Raji (cell line): ENCODE data around the gene CLCN2.
A peak's percentile ranks its signal among the peaks of the same experiment; 100 is the strongest.

Experiments used
- POLR2A ChIP-seq: IDR thresholded peaks from 2 replicates; pipeline ENCODE4 v1.6.1; 2011; ENCODE audit warnings: low read depth, low read length, control low read depth; ENCODE audit not compliant: insufficient read depth

CLCN2 gene

DNA sequence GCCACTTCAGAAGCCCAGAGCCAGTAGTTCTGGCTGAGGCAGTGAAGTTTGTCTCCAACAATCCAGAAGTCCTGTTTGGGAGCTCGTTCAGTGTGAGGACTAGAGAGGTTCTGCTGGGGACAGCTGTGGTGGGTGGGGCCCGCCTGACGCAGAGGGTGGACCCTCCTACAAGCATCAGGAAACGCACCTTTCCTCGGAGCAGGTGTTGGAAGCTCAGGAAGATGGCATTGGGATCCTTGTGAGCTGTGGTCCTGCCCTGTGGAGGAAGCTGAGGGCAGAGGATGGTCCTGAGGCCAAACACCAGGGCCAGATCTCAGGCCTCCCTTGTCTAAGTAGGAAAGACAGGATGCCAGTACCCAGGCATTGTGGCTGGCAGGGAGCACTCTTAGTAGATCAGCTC, 11.5 kb upstream of the CLCN2 start:
- TF ChIP-seq POLR2A: no peak

DNA sequence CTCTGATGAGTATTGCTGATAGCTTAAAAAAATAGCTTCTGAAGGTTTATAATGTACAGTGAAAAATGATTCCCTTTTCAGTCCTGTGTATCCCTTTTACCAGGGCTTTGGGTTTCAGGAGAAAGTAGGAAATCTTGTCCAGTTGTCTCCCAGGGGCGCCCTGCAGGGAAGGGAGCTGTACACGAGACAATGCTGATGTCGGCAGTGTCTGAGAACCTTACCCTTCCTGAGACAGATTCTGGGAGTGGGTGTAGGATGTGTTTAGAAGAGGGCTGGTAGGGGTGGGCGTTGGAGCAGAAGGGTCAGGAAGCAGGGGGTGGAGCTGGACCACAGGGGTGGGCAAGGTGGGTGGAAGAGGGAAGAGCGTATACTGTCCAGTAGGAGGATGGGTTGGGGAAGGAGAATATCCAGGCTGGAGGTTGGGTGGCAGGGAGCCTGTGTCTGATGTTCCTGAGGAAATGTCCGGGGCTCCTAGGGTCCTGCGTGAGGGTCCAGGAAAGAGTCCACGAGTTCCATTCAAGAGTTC, 11.0 kb upstream of the CLCN2 start:
- TF ChIP-seq POLR2A: no peak

DNA sequence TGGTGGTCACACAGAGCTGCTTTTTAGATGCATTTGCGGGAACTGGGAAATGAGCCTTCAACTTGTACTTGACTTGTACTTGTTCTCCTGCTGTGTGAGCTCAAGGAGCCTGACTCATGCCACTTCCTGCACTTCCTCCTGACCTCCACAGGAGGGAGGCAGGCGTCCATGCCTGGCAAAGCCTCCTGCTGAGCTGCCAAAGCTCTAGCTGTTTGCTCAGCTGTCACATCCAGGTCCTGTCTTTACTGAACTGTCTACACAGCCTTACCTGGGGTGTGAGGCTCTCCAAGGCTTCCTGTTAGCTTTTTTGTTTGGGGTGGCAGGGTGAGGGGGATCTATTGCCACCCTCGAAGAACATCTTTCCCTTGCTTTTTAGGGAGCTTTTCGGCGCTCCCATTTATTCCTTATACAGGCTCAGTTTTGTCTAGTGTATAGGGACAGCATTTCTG, 10.2 kb upstream of the CLCN2 start:
- no peak for TF ChIP-seq POLR2A

DNA sequence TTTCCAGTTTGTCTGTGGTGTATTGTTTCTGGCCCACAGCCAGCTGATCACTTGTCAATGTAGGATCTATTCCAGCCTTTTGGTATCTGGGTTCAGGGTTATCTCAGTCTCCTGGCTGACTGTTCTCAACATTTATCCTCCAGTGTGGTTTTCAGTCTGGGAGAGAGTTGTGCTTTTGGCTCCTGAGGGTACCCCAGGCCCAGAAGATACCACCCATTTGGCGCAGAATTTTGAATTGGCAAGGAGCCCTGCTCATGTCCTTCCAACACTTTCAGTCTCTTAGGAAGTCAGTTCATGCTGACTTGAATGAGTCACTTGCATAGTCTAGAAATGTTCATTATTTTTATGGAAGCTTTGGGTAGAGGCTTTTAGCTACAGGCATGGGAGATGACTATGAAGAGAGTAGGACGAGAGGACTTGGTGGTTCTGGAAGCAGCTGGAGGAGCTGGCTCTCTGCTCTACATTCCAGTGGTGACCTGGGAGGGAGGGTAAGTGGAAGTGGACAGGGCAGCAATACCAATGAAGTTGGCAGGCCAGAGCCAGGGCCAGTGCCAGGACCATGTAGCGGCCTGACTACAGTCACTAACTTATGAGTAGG, 7.3 kb upstream of the CLCN2 start:
- no peak for TF ChIP-seq POLR2A

DNA sequence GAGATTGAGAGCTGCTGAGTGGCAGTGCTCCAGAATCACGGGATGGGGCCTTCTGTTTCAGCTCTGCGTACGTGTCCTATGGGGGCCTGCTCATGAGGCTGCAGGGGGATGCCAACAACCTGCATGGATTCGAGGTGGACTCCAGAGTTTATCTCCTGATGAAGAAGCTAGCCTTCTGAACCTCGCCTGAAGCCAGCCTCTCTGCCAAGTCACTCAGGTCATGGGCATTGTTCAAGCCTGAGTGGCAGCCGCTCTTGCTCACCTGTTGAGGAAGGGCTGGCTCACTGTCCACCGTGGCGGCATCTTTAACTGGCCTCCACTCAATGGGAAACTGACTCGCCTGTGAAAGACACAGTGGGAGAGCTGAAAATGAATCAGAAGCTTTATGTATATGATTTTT, 6.7 kb upstream of the CLCN2 start:
- no peak for TF ChIP-seq POLR2A

DNA sequence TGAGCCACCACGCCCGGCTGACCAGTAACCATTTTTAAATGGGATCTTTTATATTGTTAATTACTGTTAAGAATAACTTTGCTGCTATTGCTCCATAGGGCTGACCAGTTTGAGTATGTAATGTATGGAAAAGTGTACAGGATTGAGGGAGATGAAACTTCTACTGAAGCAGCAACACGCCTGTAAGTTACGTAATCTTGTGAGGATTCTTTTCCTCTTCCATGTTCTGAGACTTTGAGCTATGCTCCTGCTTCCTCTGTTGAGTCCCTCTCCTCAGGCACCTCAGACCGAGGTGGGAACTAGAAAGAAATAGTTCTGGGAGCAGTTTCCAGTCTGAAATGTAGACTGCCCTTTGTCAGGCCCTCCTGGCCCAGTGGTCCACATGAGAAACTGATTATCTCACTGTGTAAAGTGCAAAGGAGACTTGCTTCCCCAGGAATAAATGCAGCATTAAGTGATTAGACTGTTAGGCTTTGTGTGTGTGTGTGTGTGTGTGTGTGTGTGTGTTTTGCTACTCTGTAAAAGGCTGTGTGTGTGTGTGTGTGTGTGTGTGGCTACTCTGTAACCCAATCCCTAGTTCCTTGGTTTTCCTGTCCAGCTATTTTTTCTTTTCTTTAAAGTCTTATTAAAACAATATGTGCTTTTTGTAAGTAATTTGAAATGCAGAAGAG, 5.3 kb upstream of the CLCN2 start:
- no peak for TF ChIP-seq POLR2A

DNA sequence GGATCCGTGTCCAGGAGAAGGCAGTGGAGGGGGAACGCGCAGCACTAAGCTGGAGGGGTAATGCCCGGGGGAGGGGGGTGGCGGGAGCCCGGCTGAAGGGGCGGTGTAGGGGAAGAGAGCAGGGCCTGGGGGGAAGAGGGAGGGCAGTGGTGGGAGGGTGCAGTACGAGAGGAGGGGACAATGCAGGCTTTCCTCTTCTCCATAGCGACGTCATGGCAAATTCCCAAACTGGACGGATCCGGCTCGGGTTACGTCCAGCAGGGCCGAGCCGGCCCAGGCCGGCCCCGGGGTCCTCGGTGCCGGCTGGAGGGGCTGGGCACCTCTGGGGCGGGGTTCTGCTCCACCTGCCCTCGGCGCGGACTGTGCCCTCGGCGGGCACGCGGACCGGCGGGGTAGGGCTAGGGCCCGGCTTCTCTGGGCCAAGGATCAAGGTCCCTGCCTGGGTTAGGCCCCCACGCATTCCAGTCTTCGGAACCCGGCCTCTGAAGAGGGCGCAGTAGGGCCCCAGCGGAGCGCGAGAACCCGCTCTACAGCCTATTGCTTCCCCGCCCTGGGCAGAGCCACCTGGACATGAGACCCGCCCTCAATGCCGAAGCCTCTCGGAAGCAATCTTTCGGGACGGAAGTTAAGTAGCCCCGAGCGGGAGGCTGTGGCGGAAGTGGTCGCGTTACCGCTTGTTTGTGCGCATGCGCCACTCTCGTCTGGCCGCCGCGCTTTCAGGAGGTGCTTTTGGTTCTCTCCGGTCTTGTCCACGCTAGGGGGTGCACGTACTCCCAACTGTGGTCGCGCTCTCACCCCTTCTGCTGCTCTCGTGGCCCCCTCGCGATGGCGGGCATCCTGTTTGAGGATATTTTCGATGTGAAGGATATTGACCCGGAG, 1.5 kb upstream of the CLCN2 start:
- TF ChIP-seq POLR2A: peak; percentile 88

DNA sequence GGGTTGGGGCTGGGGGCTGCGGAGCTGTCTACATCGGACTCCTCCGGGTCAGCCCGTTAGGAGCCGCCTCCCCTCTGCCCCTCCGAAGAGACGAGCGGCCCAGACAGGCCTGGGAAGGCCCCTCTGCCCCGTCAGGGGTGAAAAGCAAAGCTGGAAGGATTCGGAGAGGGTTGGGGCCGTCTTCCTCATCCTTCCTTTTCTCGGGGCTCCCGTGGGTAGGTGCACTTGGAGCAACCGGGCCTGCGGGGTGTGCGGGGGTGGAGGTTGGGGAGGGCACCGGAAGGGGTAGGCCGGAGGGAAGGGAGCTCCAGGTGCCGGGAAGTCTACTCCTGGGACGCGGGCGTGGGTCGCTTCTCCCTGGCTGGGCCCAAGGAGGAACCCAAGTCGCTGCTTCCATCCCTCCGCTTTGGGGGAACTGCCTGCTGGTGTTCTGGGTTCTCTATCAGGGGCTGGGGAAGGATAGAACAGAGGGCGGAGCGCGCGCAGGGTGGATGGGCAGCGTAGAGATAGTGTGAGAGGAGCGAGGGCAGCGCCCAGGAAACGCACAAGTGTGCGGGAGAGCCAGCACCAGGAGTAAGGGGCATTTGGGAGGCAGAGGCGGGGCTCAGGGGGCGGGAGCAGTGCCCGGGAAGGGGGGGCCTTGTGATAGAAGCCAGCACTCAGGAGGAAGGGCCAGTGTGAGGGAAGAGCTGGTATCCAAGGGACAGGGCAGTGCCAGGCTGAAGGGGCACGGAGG, 695 bp upstream of the CLCN2 start:
- TF ChIP-seq POLR2A: no peak; the same call in 1 of the 2 replicates

DNA sequence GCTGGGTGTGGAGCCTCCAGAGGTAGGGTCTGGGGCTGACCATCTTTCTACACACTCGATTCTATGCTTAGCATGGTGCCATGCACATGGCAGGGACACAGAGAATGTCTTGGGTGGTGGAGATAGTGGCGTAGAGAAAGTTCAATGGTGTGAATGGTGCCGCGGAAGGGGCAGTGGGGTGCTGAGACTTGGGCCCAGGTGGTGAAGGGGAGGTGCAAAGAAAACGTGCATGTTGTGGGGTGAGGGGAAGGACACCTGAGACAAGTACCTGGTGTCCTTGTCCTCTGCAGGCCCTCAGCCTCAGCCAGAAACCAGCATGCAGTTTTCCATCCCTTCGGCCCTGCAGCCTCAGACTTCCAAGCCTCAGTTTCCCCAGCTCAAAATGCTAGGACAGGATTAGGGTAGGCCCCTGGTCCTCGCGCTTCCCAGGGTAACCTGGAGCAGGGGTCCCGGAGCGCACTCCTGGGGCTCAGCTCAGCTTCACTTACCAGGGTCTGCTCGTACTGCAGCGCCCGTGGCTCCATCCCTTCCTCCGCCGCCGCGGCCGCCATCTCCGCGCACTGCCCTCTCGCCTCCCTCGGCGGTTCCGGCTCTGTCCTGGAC, 375 bp downstream of the CLCN2 start:
- TF ChIP-seq POLR2A: no peak

DNA sequence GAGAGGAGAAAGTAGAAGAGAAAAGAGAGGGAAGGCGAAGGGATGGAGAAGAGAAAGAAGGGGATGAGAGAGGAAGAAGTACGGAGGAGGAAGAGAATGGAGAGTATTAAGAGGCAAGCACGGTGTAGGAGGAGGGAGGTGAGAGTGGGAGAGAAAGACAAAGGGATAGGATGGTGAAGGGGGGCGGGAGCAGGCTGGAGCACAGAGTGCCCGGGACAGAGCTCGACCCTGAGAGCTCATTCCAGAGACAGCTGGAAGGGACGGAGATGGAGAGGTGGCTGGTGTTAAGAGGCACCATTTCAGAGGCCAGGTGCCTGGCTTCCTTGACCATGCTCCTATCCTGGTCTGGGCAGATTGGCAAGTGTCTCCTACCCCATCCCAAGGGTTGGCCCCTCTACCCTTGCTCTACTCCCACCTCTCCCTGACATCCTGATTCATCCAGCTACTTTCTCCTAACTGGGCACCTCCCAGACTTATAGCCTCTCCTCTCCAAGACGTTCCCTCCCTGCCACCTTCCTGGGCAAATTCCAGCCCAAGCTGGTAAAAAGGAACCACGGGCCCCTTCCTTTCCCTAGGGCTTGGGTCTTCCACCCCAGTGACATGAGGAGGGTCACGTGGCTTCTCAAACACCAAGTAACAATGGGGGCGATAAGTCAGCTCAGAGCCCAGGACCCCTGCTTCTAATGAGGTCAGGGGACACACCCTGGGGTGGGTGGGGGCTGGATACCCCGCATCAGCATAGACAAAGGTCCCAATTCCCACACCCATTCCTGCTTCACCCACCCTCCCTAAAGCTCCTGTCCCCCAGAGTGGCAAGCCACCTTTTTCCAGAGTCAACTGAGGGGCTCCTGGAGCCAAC, 1.1 kb downstream of the CLCN2 start:
- no peak for TF ChIP-seq POLR2A

DNA sequence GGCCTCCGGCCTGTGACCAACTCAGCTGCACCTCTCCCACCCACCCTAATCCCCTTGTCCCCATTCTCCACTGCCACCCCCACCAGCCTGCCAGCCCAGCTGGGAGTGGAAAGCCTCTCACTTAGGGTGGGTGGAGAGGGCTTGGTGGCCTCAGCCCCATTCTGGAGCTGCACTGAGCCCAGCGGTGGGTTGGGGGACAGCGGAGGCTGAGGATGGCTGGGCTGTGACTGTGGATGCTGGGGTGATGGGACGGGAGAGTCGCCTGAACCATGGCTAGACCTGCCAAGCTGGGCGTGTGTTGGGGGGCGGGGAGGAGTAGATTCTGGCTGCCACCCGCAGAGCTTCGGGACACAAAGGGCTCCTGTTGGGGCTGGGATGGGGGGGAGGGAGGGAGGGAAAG, 1.8 kb downstream of the CLCN2 start:
- TF ChIP-seq POLR2A: no peak

DNA sequence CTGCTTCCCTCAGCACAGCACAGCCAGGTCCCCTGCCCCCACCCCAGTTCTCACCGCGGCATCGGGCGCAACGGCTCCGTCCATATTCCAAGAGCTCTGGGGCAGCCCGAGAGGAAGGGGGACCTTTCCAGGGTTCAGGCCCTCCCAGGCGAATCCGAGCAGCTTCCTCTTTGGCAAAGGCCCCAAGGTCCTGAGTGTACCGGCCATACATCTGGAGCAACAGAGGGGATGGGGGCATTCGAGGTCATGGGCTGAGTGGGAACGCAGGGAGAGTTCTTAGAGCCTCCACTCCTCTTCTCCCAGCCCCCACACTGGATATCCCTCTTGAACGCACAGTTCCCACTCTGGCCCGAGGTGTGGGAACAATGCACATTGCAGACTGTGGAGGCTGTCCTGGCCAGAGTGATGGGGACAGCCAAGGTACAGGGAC, 2.5 kb downstream of the CLCN2 start:
- no peak for TF ChIP-seq POLR2A

DNA sequence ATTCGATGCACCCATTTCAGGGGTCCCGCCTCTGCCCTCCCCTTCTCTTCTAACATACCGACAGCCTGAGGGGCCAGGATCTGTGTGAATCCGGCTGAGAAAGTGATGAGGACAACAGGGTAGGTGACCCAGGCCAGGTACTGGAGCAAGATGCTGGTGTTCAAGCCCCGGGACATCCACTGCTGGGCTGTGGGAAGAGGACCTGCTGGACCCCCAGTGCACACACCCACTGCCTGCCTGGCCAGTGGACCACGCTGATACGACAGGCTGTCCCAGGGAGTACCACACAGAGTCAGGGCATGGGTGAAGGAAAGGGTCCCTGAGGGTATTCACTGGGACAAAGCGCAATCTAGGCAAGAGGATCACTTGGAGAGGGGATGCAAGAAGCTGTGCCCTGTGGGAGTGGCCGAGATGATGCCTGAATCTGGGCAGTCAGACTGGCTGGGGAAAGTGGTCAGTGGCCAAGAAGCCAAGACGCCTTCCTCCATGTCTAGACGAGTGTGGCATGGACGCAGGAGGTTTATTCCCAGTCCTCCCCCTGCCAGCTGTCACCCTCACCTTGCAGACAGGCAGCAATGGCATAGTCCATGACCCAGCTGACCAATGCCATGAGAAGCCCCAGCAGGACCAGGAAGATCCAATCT, 3.2 kb downstream of the CLCN2 start:
- TF ChIP-seq POLR2A: no peak

DNA sequence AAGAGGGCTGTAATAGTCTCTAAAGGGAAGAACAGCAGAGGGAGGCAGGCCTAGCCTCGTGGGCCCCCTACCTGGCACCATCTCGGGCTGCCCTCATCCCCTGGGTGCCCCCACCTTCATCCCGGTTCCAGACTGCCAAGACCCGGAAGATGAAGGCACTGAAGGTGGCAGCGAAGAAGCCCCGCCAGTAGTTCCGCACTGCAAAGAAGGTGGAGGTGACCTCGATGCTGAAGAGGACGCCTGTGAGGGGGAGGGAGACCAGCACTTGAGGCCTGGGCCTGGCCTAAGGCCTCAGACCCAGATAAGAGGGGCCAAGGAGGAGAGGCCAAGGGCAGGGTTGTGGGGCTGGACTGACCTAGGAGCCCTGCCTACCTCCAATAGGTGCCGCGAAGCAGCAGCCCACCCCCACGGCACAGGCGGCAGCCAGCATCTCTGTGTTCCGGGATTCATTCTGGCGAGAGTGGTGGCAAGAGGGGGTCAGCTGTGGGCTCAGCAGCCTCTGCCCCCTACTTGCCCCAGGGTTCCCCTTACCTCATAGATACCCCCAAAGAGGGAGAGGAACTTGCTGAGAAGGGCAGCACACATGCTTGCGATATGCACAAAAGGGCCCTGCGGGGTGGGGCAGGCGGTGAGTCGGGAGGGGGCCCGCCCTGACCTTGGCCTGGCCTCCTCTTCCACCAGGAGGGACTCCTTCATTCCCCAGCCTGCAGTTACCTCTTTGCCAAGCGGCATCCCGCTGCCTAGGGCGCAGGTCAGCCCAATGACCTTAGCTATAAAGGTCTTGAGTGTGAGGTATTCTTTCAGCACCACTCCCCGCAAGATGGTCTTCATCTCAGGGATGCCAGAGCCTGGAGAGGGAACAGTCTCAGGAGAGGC, 3.9 kb downstream of the CLCN2 start:
- TF ChIP-seq POLR2A: no peak
